Stimulated activated CD8-positive, alpha-beta memory T cell treated with anti-CD3 and anti-CD28 coated beads, Interleukin-15, amount 100 ng/mL, for 4 hours (primary cell): ENCODE measurements around the gene TRPV2.

ENCODE experiments used
- DNase-seq, 2 donors: peaks; one replicate each; pipeline ENCODE4 v3.0.0-alpha.2; 2020; ENCODE audit warnings: low read depth in 2 of 2

TRPV2 gene

DNA sequence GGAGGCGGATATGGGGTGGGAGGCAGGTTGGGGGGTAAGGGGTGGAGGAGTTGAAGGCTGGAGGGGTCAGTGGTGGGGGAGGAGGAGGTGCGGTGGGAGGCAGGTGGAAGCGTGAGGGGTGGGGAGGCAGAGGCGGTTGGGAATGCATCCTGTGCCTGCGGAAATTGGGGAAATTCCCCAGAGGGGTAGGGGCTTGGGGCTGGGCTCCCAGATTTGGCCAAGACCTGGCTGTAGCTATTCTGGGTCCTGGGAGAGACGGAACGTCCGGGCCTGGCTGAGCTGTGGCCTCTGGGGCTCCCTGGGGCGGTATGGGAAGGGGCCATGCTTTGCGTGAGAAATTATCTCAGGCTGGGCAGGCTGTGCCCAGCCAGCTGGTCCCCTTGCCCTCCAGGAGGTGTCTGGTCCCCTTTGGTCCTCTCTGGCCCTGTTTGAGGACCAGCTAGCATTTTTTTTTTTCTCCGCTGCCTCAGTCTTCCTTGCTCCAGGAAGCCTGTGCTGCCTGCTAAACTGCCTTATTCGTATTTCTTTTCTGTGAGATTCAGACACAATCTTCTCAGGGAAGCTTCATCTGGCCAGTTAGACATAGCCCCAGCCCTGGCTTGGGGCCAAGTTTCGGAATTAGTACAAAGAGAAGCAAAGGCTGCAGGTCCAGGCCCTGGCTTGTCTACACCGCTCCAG lies 7.3 kb upstream of the TRPV2 start:
- DNase-seq: no peak

DNA sequence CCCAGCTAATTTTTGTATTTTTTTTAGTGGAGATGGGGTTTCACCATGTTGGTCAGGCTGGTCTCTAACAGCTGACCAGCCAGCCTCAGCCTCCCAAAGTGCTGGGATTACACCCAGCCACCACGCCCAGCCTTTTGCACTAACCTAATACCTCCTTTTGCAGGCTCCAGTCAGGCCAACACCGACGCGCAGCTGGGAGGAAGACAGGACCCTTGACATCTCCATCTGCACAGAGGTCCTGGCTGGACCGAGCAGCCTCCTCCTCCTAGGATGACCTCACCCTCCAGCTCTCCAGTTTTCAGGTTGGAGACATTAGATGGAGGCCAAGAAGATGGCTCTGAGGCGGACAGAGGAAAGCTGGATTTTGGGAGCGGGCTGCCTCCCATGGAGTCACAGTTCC lies 2.0 kb downstream of the TRPV2 start:
- no peak for DNase-seq

DNA sequence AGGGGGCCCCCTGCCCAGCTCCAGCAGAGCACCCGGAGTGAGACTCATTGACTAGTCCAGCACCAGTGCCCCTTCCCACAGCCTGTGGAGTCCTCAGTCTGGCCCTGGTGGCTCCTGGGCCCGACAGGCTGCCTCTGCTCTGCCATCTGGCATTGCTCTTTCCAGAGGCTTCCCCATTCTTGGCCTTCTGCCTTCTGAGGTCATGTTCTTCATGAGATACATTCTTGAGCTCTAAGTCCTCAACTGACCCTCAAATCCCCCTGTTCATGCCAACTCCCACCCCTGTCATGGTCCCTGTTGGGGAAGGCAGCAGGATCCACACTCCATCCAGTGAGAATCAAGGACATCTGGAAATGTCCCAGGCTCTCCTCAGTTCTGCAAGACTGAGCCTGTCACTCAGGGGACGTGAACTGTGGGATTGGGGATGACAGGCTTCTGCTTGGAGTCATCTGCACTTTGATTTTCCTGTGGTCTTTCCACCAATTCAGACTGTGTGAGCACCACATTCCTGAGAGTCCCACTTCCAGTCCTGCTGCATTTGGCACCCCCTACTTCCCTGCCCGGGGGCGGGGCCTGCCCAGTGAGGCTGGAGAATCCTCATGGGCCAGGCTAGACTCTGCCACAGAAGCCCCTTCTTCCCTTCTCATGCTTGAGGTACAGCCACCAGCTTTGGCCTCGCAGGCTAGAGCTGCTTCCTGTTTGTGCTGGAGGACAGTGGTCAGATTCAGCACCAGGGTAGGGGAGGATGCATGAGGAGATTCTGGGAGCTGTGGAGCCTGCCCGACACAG lies 2.7 kb downstream of the TRPV2 start:
- DNase-seq: no peak

DNA sequence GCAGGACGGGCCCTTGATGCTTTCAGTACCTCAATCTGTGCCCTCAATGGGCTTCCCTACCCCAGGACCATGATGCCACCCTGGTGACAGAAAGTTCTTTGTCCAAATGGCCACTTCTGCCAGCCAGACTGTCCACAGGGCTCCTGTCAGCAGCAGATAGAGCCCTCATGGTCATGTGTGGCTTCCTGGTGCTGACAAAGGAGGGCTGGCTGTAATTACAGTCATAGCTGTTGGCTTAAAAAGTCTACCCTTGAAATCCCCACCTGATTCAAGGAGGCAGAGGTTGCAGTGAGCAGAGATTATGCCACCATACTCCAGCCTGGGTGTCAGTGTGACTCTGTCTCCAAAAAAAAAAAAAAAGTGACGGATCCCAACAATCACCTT lies 3.3 kb downstream of the TRPV2 start:
- DNase-seq: no peak

DNA sequence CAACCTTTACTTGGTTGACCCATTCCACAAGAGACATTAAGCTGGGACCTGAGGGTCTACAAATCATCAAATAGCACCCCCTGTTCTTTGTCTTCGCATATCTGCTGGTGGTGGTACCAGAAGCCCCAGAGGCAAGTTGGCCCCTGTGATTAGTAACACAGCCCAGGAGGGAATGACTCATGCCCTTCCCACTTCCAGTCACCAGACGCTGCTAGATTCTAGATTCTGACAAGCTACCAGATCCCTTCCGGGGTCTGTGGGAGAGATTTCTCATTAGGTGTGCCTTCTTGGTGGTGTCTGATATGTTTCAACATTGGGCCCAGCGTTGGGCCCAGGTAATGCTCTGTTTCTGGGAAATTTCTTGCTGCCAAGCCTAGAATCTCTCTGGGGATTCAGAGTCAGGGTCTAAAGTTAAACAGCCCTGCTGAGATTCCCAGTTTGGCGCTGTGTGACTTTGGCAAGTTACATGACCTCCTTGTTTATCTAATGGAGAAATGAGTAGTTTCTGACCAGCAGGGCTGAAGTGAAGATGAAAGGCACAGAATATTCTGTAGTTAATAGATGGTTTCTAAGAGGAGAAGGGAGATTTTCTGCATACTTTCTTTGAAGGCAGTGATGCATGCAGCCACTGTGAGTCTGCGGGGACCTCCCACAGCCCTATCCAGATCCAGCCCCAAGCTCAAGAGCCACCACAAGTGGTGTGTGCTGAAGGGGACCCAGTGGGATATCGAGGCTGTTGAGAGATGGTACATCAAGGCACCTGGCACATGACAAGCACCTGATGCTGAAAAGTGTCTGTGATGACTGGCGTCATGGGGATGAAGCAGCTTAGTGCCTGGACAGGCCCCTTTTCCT lies 3.9 kb downstream of the TRPV2 start:
- peak; percentile 37 to 71 for DNase-seq

DNA sequence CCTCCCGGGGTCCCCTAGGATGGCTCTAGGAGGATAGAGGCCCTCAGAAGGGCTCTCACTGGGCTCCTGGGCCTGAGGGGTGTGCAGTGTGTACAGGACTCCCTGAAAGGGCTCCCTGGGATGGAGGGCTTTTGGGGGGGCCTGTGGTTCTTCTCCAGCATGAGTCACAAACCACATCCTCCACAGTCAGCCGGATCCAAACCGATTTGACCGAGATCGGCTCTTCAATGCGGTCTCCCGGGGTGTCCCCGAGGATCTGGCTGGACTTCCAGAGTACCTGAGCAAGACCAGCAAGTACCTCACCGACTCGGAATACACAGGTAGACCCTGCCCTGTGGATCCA lies 4.5 kb downstream of the TRPV2 start:
- DNase-seq: peak; percentile 34 to 35

DNA sequence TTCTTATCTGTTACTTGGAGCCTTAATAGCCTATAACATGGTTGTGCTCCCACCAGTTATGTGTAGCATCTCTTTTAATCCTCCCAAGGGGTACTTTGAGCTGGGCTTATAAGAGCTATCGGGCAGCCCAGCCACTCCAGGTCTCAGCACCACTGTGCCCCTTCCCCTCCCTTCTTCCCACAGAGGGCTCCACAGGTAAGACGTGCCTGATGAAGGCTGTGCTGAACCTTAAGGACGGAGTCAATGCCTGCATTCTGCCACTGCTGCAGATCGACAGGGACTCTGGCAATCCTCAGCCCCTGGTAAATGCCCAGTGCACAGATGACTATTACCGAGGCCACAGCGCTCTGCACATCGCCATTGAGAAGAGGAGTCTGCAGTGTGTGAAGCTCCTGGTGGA lies 7.0 kb downstream of the TRPV2 start:
- DNase-seq: no peak

DNA sequence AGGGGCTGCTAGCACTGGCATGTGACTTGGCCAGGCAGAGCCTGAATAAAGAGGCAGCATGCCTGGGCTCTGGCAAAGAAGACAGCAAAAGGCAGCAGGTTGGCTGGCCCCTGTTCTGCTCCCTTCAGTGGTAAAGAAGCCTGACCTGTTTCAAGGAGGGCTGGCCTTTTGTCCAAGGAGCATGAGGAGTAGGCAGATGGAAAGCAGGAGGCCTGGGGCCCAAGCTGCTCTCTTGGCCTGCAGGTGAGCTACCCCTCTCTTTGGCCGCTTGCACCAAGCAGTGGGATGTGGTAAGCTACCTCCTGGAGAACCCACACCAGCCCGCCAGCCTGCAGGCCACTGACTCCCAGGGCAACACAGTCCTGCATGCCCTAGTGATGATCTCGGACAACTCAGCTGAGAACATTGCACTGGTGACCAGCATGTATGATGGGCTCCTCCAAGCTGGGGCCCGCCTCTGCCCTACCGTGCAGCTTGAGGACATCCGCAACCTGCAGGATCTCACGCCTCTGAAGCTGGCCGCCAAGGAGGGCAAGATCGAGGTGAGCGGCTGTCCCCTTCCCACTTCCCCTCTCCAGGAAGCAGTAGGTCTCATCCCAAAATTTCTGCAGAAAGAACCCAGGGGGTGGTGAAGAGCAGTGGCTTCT lies 8.0 kb downstream of the TRPV2 start:
- DNase-seq: no peak

DNA sequence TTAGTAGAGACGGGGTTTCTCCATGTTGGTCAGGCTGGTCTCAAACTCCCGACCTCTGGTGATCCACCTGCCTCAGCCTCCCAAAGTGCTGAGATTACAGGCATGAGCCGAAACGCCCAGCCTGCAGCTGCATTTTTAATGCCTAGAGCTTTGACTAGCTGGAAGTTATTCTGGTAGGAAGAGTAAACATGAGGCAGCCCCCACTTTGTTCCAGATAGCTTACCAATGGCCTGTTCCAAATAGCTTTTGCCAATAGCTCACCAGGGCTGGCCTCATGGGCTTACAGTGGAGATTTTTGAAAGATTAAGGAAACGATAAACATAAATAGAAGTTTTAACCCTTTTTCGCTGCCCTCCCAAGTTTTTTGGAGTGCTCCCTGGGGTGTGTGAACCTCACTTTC lies 9.8 kb downstream of the TRPV2 start:
- DNase-seq: no peak

DNA sequence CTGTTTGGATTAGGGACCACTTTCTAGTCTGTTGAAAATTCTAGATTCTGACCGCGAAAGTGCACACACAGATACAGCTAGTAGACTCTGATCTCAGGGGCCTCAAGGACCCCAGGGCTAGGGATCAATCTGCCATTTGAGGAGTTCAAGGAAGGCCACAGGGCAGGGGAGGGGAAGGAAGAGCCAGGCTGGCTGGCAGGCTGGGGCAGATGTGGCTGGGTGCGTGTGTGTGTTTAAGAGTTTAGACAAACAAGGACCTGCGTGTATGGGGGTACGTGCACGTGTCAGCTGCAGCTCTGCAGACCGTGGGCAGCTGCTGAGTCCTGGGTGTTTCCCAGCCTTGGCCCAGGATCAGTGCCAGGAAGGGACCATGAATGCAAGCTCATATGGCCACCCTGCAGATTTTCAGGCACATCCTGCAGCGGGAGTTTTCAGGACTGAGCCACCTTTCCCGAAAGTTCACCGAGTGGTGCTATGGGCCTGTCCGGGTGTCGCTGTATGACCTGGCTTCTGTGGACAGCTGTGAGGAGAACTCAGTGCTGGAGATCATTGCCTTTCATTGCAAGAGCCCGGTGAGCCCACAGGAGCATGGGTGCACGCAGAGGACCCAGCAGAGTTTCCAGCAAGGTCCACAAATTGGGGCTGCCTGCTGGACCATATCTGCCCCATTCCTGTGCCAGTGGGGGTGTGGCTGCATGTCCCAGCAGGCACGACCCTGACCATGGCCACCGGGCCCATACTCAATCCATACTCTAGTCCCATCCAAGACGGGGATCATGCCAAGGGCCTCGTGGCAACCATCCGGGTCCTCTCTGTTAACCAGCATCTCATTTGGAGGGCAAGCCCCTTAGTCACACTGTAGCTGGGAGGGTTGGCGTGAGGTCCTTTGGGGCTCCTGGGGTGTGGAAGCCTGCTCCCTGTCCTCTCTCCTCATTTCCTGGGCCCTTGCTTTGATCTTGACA lies 10.6 kb downstream of the TRPV2 start:
- DNase-seq: no peak

DNA sequence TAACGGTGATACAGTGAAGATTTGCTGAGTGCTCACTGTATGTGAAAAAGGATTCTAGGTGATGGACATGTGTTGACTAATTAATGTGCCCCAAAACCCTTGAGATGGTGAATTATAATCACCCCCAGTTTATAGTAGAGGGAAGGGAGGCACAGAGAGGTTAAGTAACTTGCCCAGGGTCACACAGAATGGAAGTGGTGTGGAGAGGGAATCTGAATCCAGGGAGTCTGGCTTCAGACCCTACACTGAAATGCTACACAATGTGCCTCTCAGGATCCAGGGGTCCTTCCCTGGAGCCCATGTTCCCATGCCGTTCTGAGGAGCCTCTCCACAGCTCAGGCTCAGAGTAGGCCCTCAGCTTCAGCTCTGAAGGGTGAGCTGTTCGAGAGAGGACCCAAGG lies 11.6 kb downstream of the TRPV2 start:
- DNase-seq: no peak

DNA sequence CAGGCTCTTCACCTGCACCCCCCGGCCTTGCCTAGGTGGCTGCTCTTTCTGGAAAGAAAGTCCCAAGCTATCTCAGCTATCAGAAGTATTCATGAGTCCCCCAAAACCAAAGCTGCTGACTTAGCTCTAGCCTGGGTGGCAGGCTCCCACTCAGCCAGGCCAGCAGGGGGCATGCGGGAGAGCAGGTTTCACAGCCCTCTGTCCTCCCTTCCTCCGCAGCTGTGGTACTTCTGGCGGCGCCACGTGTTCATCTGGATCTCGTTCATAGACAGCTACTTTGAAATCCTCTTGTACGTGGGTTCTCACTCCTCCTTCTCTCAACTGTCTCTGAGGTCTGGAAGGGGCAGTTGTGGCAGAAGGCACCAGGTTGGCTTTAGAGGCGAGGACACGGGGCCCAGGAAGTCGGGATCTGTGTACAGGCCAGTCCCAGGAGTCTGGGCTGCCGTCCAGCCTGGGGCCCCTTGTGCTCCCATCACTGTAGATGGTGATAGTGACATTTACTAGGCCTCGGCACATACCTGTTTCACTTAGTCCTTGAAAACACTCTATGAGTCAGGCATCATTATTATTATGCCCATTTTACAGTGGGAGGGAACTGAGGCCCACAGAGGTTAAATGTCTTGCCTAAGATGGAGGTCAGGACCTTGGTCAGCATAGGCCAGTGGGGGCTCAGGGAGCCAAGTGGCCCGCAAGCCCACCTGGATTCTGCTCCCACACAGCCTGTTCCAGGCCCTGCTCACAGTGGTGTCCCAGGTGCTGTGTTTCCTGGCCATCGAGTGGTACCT lies 12.9 kb downstream of the TRPV2 start:
- no peak for DNase-seq

DNA sequence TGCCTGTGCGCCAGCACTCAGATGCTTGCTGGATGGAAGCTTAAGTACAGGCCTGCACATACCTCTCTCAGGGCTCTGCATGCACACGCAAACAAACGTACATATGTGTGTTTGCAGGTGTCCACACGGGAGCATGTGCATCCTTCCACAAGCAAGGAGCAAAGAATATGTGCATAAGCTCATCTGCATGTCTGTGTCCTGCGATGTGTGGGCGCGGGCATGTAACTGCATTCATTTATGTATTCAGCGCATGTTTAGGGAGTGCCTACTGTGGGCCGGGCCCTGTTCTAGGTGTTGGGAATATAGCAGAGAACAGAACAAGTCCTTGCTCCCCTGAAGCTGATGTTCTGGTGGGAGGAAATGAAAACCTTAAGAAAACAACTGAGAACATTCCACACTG lies 13.7 kb downstream of the TRPV2 start:
- no peak for DNase-seq

DNA sequence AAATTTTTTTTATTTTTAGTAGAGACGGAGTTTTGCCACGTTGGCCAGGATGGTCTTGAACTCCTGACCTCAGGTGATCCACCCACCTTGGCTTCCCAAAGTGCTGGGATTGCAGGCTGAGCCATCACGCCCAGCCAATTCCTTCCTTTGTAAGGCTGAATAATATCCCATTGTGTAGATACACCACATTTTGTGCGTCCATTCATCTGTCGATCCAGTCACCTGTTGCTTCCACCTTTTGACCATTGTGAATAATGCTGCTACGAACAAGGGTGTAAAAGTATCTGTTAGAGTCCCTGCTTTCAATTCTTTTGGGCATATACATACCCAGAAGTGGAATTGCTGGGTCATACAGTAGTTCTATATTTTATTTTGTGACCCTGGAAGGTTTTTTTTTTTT lies 15.3 kb downstream of the TRPV2 start:
- DNase-seq: no peak

DNA sequence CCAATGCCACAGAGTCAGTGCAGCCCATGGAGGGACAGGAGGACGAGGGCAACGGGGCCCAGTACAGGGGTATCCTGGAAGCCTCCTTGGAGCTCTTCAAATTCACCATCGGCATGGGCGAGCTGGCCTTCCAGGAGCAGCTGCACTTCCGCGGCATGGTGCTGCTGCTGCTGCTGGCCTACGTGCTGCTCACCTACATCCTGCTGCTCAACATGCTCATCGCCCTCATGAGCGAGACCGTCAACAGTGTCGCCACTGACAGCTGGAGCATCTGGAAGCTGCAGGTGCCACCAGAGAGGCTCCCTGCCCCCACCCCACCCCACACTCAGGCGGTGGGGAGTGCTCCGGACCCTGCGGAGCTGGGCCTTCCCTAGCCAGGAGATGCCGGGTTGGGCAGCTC lies 16.6 kb downstream of the TRPV2 start:
- no peak for DNase-seq

DNA sequence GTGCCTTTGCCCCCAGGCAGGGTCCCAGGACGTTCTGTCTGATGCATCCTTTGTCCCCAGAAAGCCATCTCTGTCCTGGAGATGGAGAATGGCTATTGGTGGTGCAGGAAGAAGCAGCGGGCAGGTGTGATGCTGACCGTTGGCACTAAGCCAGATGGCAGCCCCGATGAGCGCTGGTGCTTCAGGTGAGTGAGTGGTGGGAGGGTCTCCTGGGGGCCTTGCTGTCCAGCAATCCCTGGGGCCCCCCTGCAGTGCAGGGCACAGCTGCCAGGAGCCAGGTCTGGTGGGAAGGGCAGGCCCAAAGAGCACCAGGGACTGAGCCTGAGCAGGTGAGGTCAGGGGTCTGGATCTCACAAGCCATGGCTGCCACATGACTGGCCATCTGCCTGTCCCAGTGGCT lies 18.1 kb downstream of the TRPV2 start:
- no peak for DNase-seq

DNA sequence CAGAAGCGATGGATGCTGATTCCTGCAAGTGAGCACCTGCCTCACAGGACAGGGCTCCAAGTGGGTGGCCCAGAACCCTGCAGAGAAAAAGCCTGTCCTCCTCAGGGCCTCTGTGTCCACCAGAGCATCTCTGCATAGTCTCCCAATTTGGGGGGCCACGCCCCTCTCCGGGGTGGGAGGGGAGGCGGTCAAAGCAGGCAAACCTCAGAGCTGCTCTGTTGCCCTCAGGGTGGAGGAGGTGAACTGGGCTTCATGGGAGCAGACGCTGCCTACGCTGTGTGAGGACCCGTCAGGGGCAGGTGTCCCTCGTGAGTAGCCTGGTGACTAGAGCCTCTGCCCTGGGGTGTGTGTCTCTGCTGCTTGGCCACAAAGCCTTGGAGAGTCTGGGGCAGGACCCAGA lies 19.3 kb downstream of the TRPV2 start:
- DNase-seq: no peak

DNA sequence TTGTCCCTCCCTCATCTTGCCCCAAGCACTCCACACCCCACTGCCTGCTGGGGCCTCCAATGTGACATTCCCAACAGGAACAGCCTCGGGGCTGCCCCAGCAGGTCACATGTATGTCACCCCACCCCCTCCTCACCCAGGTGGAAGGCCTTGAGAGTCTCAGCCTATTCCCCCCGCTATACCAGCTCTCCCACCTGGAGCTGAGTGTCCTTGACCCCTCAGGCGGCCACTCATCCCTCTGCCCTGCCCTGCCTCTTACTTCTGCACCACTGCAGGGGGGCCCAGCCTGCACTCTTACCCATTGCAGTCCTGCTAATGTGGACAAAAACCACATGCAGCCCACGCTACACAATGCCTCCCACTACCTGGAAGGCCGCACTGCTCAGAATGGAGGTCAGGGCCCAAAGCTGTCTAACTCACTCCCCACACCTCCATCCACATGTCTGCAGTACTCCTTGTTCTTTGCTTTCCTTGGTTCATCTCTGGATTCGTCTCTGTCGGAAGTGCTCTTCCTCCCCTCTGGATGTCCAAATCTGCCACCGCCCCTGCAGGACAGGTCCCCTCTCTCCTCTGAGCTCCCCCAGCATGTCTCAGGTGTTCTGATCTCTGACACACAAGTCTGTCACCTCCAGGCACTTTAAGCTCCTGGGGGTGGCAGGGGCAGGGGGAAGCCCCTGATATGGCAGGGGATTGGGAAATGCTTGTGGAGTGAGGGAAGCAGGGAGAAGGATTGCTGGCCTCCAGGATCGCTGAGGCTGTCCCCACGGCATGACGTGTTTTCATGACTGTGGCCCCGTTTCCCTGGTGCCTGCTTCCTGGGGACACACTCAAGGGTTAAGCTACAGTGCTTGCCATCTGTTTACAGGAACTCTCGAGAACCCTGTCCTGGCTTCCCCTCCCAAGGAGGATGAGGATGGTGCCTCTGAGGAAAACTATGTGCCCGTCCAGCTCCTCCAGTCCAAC lies 20.8 kb downstream of the TRPV2 start:
- no peak for DNase-seq

DNA sequence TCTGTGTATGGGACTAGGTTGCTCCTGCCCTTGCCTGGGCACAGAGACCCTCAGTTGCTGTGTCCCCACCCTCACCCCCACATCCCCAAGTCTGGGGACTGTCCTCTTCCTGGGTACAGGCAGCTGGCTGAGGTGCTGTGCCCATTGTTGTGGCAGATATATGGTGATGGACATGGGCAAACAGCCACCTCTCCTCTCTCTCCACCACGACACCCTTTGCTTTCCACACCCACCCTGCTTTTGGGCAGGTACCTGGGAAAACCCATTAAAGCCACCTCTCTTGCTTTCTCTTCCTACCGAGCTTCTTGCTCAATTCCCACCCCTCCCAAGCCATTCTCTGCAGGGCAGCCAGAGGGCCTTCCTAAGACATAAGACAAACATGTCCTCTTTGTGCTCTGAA lies 21.7 kb downstream of the TRPV2 start:
- no peak for DNase-seq
